GM12873 (cell line): Measurements from ENCODE around the gene ARFGAP2.

Experiments
- CTCF ChIP-seq: IDR thresholded peaks from 2 replicates; pipeline ENCODE4 v1.5.1; 2012; ENCODE audit warnings: low read depth, mild to moderate bottlenecking, moderate library complexity, low read length, control low read depth; ENCODE audit not compliant: insufficient read depth; ENCODE audit errors: missing control alignments

Gene ARFGAP2

GRCh38 chr11:47185305-47186075 lies 8.8 kb upstream of the ARFGAP2 start:
- no peak for TF ChIP-seq CTCF

- TF ChIP-seq CTCF, result no peak
These were observed 8.1 kb upstream of the ARFGAP2 start for GRCh38 chr11:47184711-47185304.

- TF ChIP-seq CTCF, result no peak
These were observed 7.3 kb upstream of the ARFGAP2 start for GRCh38 chr11:47183969-47184368.

GRCh38 chr11:47183031-47183856 lies 6.6 kb upstream of the ARFGAP2 start:
- TF ChIP-seq CTCF, result no peak

GRCh38 chr11:47182380-47182779 lies 5.7 kb upstream of the ARFGAP2 start:
- no peak for TF ChIP-seq CTCF

GRCh38 chr11:47181271-47181670 lies 4.6 kb upstream of the ARFGAP2 start:
- no peak for TF ChIP-seq CTCF

- TF ChIP-seq CTCF, result no peak
These were observed 3.5 kb upstream of the ARFGAP2 start for GRCh38 chr11:47180006-47180787.
